WERI-Rb-1 (cell line): ENCODE data around the gene AP4M1.

ENCODE experiments used
- DNase-seq: peaks from one replicate; pipeline ENCODE4 v3.0.0-alpha.2; 2020
- H3K27ac ChIP-seq: fragments of 250-450 bp; sonication (Bioruptor Pico); 2 replicates; pipeline ENCODE4 v1.5.1; 2020; ENCODE audit warnings: mild to moderate bottlenecking, moderate library complexity
- H3K27me3 ChIP-seq: fragments of 250-450 bp; sonication (Bioruptor Pico); 2 replicates; pipeline ENCODE4 v1.5.1; 2021; ENCODE audit warnings: mild to moderate bottlenecking, low read depth, moderate library complexity; ENCODE audit not compliant: insufficient read depth, severe bottlenecking
- H3K36me3 ChIP-seq: fragments of 250-450 bp; sonication (Bioruptor Pico); 2 replicates; pipeline ENCODE4 v1.5.1; 2020; ENCODE audit warnings: mild to moderate bottlenecking, moderate library complexity
- H3K4me3 ChIP-seq: 2 replicates; pipeline ENCODE4 v1.5.1; 2011; ENCODE audit warnings: low read depth, mild to moderate bottlenecking, control low read depth, low read length
- H3K9me3 ChIP-seq: fragments of 250-450 bp; sonication (Bioruptor Pico); 2 replicates; pipeline ENCODE4 v1.5.1; 2021; ENCODE audit warnings: mild to moderate bottlenecking, moderate library complexity; ENCODE audit not compliant: severe bottlenecking
- TF ChIP-seq, protein P1 (sequence below): IDR thresholded peaks from 2 replicates; pipeline ENCODE4 v1.5.1; 2011; ENCODE audit warnings: low read depth, mild to moderate bottlenecking, control low read depth, inconsistent platforms, low read length

The AP4M1 gene

DNA sequence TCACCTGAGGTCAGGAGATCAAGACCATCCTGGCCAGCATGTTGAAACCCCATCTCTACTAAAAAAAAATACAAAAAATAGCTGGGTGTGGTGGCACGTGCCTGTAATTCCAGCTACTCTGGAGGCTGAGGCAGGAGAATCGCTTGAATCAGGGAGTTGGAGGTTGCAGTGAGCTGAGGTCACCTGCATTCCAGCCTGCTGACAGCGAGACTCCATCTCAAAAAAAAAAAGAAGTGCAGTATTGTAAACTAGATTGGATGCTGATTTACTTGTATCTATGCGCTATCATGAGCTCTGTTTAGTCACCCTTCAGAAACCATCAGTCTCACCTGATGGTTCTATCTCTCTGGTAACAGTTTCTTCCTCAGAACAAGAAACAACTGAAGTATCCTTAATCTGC, 38.1 kb upstream of the AP4M1 start:
- H3K36me3 ChIP-seq, result peaks cover 61% of the 10 kb centered on the region
- H3K27me3 ChIP-seq, result no peaks in the 10 kb centered on the region
- H3K27ac ChIP-seq, result no peak overlapping the region
- TF ChIP-seq, protein P1, sequence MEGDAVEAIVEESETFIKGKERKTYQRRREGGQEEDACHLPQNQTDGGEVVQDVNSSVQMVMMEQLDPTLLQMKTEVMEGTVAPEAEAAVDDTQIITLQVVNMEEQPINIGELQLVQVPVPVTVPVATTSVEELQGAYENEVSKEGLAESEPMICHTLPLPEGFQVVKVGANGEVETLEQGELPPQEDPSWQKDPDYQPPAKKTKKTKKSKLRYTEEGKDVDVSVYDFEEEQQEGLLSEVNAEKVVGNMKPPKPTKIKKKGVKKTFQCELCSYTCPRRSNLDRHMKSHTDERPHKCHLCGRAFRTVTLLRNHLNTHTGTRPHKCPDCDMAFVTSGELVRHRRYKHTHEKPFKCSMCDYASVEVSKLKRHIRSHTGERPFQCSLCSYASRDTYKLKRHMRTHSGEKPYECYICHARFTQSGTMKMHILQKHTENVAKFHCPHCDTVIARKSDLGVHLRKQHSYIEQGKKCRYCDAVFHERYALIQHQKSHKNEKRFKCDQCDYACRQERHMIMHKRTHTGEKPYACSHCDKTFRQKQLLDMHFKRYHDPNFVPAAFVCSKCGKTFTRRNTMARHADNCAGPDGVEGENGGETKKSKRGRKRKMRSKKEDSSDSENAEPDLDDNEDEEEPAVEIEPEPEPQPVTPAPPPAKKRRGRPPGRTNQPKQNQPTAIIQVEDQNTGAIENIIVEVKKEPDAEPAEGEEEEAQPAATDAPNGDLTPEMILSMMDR, result no peak
- no peak for DNase-seq
- H3K9me3 ChIP-seq, result no peaks in the 10 kb centered on the region
- no peak overlapping the region for H3K4me3 ChIP-seq

DNA sequence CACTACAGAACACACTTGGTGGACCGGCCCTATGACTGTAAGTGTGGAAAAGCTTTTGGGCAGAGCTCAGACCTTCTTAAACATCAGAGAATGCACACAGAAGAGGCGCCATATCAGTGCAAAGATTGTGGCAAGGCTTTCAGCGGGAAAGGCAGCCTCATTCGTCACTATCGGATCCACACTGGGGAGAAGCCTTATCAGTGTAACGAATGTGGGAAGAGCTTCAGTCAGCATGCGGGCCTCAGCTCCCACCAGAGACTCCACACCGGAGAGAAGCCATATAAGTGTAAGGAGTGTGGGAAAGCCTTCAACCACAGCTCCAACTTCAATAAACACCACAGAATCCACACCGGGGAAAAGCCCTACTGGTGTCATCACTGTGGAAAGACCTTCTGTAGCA, 37.3 kb upstream of the AP4M1 start:
- TF ChIP-seq, protein P1, result no peak
- Histone ChIP-seq H3K27ac (peak overlapping the region; percentile 29; the same call in 1 of the 2 replicates), H3K27me3 (no peaks in the 10 kb centered on the region), H3K9me3 (no peaks in the 10 kb centered on the region), H3K36me3 (peaks cover 63% of the 10 kb centered on the region), H3K4me3 (no peak overlapping the region)
- no peak for DNase-seq

DNA sequence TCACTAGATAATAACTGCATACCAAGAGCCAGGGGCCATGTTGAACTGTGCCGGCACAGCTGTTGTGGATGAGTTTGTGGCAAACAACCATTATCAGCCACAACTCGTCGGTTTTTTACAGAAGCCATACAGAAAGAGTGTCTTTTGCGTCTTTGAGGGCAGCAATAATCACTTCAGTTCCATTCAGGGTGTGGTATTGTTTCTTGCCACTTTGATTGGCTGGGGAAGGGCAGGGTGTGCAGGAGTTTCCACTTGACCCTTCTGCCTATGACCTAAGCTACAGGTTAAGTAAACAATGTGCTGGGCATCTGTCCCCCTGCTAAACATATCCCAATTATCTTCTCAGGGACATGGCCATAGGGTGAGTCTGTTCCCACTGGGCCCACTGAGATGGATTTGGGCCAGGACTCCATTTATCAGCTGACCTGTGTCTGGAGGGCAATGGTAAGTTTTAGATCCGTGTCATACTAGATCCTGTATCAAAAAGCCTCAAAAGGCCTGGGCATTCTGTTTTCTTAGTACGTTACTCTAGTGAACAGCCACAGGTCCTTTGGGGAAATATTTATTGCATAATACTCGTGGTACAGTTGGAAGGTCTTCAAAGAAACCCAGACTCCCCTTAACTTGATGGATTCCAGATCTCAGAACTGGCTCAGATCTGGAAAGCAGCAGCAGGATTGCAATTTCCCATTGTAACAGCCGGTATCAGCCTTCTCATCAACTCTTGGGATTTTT, 35.8 kb upstream of the AP4M1 start:
- H3K27ac ChIP-seq, result no peak overlapping the region
- H3K27me3 ChIP-seq, result no peaks in the 10 kb centered on the region
- H3K4me3 ChIP-seq, result no peak overlapping the region
- DNase-seq, result no peak
- H3K36me3 ChIP-seq, result peaks cover 67% of the 10 kb centered on the region
- TF ChIP-seq, protein P1, result no peak
- H3K9me3 ChIP-seq, result peaks cover 5% of the 10 kb centered on the region

DNA sequence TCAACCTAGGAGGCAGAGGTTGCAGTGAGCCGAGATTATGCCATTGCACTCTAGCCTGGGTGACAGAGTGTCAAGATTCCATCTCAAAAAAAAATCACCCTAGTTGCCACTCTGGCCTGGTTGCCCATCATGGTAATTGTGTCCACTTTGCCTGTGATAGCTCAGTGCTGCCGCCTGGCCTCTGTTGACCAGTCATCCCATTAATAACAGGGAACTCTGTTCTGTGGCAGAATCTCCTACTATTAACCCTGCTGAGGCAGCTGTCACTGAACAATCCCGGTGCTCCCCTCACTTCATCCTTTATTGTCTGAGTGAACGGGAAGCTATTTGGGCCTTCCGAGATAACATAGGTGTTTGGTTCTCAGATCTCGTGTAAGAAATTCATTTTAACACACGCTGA, 34.5 kb upstream of the AP4M1 start:
- no peak for DNase-seq
- H3K4me3 ChIP-seq, result no peak overlapping the region
- H3K27me3 ChIP-seq, result no peaks in the 10 kb centered on the region
- H3K36me3 ChIP-seq, result peaks cover 70% of the 10 kb centered on the region
- H3K27ac ChIP-seq, result no peak overlapping the region
- TF ChIP-seq, protein P1, result no peak
- H3K9me3 ChIP-seq, result peaks cover 18% of the 10 kb centered on the region

GRCh38 chr7:100069991-100070390, 31.5 kb upstream of the AP4M1 start:
- no peaks in the 10 kb centered on the region for H3K27me3 ChIP-seq
- TF ChIP-seq, protein P1, result no peak
- H3K27ac ChIP-seq, result no peak overlapping the region
- peaks cover 33% of the 10 kb centered on the region for H3K9me3 ChIP-seq
- H3K36me3 ChIP-seq, result peaks cover 89% of the 10 kb centered on the region
- DNase-seq, result no peak
- no peak overlapping the region for H3K4me3 ChIP-seq
